Measurements from ENCODE around the gene RAB35. TPM values are rescaled to one million over a fixed set of nuclear protein-coding genes. Genes with fewer than 3 reads are reported as not detected.
A peak's percentile ranks its signal among the peaks of the same experiment; 100 is the strongest.

Gene RAB35
- total and polyA plus RNA-seq, 4 donors = 22.1 to 51.8 (median 37.1) TPM

DNA sequence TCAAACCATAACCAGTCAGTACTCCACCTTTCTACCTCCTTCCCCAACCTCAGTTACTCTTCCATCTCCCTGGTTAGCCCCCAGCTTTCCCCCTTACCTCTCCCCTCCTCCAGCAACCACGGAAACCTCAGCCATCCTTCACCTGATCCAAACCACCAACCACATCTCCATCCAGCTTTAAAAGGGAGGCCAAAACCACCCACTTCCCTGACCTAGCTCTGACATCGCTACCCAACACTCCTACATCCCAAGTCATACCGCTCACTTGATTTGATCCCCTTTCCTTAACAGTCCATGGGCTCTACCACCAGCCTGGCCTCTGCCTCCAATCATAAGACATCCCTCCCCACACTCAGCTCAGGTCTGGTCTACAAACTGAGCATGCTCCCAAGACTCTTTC is 1.5 kb downstream of the RAB35 start:
- DNase-seq (no peak), ATAC-seq (ENCODE audit: insufficient read depth, low FRiP score) (no peak)
- Histone ChIP-seq H3K4me3 (no peak overlapping the region), H3K27ac (ENCODE audit: low read depth in 1 of 2, low read length in 1 of 2) (no peak overlapping the region), H3K9me3 (ENCODE audit: control insufficient read depth in 4 of 4, insufficient read depth in 3 of 4, low read length in 3 of 4) (no peaks in the 10 kb centered on the region), H3K4me1 (ENCODE audit: control insufficient read depth in 5 of 5, insufficient read depth in 5 of 5, low read length in 5 of 5) (peaks cover 6 to 27% (median 21%) of the 10 kb centered on the region in 5 donors), H3K27me3 (ENCODE audit: control insufficient read depth in 3 of 3, insufficient read depth in 3 of 3, low read length in 2 of 3) (no peaks in the 10 kb centered on the region), H3K36me3 (ENCODE audit: control insufficient read depth in 4 of 4, insufficient read depth in 4 of 4, low read length in 4 of 4) (peaks cover 0 to 8% (median 7%) of the 10 kb centered on the region in 4 donors), H3K9ac (ENCODE audit: insufficient read depth in 1 of 2, low read length in 2 of 2) (peak overlapping the region; percentile 11 to 34)
- 47 to 73% methylated on average over 3 of the region's 3 CpGs for WGBS, 2 donors
- TF ChIP-seq, protein P1, sequence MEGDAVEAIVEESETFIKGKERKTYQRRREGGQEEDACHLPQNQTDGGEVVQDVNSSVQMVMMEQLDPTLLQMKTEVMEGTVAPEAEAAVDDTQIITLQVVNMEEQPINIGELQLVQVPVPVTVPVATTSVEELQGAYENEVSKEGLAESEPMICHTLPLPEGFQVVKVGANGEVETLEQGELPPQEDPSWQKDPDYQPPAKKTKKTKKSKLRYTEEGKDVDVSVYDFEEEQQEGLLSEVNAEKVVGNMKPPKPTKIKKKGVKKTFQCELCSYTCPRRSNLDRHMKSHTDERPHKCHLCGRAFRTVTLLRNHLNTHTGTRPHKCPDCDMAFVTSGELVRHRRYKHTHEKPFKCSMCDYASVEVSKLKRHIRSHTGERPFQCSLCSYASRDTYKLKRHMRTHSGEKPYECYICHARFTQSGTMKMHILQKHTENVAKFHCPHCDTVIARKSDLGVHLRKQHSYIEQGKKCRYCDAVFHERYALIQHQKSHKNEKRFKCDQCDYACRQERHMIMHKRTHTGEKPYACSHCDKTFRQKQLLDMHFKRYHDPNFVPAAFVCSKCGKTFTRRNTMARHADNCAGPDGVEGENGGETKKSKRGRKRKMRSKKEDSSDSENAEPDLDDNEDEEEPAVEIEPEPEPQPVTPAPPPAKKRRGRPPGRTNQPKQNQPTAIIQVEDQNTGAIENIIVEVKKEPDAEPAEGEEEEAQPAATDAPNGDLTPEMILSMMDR (IDR thresholded peaks at IDR 0.05; ENCODE audit: control extremely low read depth, extremely low read depth) = no peak

DNA sequence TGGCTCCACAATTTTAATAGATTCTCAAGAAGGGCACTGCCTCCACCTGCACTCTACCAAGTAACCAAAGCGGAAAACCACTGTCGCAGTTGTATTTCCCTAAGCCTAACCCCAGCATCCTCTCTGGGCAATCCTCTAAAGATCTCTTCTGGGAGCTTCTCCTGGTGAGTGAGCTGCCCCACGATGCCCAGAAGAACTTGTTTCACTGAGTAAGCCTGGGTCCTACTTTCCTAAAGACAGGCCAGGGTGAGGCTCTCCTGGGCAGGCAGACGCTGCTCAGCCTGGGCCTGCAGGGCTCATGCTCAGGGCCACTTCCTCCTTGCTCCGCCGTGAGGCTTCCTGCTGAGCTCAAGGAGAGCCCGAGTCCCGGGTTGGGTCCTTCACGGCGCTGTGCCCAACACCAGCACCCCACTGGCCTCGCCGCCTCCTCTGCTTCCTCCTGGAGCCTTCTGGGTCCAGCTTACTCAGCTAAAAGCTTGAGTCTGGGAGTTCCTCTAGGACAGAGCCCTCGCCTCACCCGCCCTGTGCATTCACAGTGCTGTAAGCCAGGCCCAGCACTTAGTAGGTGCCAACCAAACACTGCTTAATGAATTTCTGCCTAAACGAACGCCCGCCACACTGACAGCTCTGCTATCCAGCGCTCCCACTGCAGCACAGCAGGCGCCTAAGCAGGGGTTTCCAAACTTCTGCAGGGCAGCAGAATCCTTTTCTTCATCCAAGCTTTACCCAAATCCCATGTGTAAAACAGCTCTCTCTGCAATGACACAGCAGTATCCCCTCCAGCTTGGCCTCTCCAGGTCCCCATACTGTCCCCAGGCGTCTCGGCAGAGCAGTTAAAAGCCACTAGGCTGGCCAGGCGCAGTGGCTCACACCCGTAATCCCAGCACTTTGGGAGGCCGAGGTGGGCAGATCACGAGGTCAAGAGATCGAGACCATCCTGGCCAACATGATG is 5.7 kb downstream of the RAB35 start:
- no peak overlapping the region for H3K9ac ChIP-seq (ENCODE audit: insufficient read depth in 1 of 2, low read length in 2 of 2)
- no peak overlapping the region for H3K4me3 ChIP-seq
- H3K27ac ChIP-seq (ENCODE audit: low read depth in 1 of 2, low read length in 1 of 2) = peak overlapping the region in 1 of 2 donors; percentile 30
- TF ChIP-seq, protein P1 (IDR thresholded peaks at IDR 0.05; ENCODE audit: control extremely low read depth, extremely low read depth) = no peak
- peaks cover 0 to 17% (median 7%) of the 10 kb centered on the region in 4 donors for H3K36me3 ChIP-seq (ENCODE audit: control insufficient read depth in 4 of 4, insufficient read depth in 4 of 4, low read length in 4 of 4)
- DNase-seq (no peak), ATAC-seq (ENCODE audit: insufficient read depth, low FRiP score) (peak; percentile 75)
- H3K9me3 ChIP-seq (ENCODE audit: control insufficient read depth in 4 of 4, insufficient read depth in 3 of 4, low read length in 3 of 4) = no peaks in the 10 kb centered on the region
- WGBS, 2 donors = 40 to 55% methylated on average over 26 of the region's 26 CpGs
- no peaks in the 10 kb centered on the region for H3K27me3 ChIP-seq (ENCODE audit: control insufficient read depth in 3 of 3, insufficient read depth in 3 of 3, low read length in 2 of 3)
- H3K4me1 ChIP-seq (ENCODE audit: control insufficient read depth in 5 of 5, insufficient read depth in 5 of 5, low read length in 5 of 5) = peaks cover 6 to 29% (median 10%) of the 10 kb centered on the region in 5 donors

- H3K9ac ChIP-seq (ENCODE audit: insufficient read depth in 1 of 2, low read length in 2 of 2) = no peak overlapping the region
- H3K27ac ChIP-seq (ENCODE audit: low read depth in 1 of 2, low read length in 1 of 2) = no peak overlapping the region
- TF ChIP-seq, protein P1 (IDR thresholded peaks at IDR 0.05; ENCODE audit: control extremely low read depth, extremely low read depth) = no peak
- WGBS, 2 donors = 89 to 93% methylated on average over 10 of the region's 10 CpGs
- H3K4me1 ChIP-seq (ENCODE audit: control insufficient read depth in 5 of 5, insufficient read depth in 5 of 5, low read length in 5 of 5) = peaks cover 0 to 23% (median 0%) of the 10 kb centered on the region in 5 donors
- no peak overlapping the region for H3K4me3 ChIP-seq
- H3K27me3 ChIP-seq (ENCODE audit: control insufficient read depth in 3 of 3, insufficient read depth in 3 of 3, low read length in 2 of 3) = peaks cover 0 to 2% (median 0%) of the 10 kb centered on the region in 3 donors
- DNase-seq = no peak
- no peak for ATAC-seq (ENCODE audit: insufficient read depth, low FRiP score)
- H3K36me3 ChIP-seq (ENCODE audit: control insufficient read depth in 4 of 4, insufficient read depth in 4 of 4, low read length in 4 of 4) = peaks cover 0 to 24% (median 3%) of the 10 kb centered on the region in 4 donors
- no peaks in the 10 kb centered on the region for H3K9me3 ChIP-seq (ENCODE audit: control insufficient read depth in 4 of 4, insufficient read depth in 3 of 4, low read length in 3 of 4)
Observed at GRCh38 chr12:120109570-120110267, 6.8 kb downstream of the RAB35 start.

Data from lung (tissue), 12 donors.